ENCODE data around the gene C3orf18.

C3orf18 gene

DNA sequence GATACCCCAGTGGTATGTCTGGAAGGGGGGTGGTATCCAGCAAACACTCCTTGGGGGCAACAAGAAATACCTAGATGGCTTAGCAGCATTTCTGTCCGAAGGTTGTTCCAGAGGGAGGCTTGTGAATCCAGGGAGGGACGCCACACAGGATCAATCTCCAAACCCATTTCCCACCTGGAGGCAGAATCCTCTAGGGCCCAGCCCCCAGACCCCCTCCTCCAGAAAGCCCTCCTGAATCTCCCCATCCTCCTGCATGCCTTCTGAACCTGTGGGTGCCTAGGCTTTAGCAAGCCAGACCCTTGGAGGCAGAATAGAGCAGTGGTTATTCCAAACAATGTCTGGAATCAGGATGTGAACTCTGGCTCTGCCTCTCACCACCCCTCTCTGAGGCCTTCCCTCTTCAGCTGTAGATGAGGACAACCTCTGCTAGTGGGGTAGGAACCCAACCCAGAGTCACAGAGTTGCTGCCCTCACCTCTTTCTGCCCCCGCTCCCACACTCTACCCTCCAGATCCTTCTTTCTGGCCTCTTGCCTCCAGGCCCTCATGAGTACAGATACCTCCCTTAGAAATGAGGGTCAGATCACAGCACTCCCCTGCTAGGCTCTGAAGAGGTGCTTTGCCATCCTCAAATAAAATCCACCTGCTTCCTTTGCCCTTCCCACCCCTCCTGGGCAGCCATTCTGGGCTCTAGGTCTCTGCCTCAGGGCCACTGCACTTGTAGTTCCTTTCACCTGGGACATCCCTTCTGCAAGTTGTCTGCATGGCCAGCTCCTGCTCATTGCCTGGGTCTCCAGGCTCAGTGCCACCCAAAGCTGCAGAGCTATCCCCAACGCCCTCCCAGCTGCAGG, 35.9 kb upstream of the C3orf18 start:
- DNase-seq = no peak

DNA sequence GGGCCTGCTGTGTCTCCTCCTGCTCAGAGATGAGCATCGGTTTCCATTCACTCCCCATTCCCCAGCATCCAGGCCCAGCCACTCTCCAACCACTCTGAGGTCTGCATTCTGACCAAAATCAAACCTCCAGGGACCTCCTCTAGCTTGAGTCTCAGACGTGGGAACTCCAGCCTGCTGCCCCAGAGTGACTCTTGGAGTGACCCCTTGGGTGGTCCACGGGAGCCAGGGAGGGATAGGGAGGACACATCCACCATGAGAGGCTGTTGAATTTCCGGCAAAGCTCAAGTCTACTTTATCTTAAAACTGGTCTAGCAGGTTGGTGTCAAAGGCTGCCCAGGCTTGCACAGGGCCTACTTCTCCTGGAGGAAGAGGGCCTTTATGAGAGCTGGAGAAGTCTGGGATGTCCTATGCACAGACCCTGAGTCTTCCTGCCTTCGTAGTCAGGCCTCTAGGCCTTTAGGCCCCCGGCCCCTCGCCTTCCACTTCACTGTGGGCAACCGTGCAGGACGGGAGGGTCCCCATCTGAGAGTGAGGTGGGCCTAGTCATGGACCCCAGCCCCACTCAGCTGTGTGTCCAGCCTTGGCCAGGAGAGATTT, 35.1 kb upstream of the C3orf18 start:
- DNase-seq = no peak

DNA sequence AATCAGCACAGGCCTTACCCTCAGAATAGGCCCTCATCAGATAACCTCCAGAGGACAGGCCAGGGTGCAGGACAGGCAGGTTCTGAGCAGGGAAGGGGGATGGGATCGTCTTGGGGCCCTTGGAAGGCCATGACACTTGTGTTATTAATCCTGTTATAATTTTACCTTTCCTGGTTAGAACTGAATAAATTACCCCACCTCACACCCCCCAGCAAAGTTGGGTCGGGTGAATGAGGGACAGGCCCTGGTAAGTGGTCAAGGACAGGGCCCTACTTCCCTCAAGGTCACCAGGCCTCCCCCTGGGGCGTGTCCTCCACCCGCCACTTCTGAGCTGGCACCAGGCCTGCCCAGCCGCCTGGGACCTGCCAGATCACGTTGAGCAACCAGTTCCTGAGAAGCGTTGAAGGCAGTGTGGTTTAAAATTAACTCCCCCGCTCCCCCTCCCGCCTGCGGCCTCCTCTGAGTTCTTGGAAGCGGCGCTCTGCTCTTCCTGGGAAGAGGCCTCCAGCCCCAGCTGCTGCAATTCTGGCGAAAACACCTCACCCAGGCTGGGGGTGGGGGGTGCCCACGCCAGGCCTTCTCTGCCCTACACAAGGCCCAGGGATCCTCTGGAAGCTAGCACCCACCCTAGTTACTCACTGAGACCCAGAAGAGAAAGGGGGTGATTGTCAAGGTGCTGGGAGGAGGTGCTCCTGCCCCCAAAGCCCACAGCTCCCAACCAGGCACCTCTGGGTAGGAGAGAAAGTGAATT, 33.5 kb upstream of the C3orf18 start:
- DNase-seq = no peak

DNA sequence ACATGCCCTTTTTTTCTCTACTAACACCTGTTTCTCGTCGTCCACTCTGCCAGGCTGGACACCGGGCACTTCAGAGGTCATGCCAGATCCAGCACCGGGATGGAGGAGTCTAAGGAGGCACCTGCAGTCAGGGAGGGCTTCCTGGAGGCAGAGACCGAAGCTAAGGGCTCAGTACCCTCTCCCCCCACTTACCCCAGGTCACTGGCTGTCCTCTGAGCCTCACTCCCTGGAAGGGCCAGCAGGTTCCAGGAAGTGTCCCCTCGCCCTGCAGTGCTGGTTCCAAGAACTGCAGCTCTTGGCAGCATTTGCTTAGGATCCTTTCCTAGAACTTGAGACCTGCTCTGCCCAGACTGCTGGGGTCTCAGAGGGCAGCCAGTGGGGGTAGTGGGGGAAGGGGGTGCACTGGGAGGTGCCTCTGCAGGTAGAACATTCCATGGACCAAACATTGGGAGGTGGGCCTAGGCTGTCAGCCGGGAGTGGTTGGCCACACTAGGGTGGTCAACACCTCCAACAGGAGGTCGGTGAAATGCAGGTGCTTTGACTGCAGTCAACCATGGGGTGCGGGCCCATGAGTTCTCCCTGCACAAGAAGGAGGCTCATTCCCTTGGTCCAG, 32.7 kb upstream of the C3orf18 start:
- DNase-seq = no peak

DNA sequence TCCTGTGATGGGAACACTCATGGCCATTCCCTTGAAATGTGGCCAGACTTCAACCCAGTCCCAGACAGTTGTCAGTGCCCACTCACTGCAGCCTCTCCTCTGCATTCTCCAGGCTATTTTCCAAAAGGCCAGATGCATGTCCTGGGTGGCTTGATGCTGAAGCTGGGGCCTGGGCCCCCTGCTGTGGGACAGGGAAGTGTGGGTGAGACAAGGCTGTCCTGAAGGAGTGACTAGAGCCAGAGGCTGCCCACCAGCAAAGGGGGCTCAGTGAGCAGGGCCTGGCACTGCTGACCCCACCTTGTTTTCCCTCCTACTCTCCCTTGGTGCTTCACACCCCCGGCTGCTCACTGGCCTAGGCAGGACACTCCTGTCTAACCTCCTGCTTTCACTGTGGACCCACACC, 32.2 kb upstream of the C3orf18 start:
- DNase-seq = no peak

DNA sequence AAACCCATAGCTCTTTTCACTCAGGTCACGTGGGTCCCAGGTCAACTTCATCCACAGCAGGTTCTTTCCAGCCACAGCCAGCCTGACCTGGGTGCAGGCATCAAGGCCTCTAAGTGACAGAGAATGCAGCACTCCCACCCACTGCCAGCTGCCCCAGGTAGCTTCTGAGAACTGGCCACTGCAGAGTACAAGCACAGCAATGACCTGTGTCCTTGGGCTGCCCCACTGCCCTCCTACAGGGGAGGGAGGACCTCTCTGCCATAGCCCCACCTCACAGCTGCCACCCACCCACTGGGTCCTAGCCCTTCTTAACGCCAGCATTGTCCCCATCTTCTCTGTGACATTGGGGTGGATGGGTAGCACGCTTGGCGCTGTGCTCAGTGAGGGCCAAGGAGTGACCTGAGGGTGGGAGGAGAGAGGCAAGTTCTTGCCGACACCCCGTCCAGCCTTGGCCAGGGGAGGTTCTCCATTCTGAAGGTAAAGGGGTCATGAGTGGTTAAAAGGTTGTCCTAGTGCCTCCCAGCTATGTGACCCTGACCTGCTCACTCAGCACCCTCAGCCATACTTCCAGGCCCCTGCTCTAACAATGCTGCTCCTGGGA, 31.7 kb upstream of the C3orf18 start:
- no peak for DNase-seq

DNA sequence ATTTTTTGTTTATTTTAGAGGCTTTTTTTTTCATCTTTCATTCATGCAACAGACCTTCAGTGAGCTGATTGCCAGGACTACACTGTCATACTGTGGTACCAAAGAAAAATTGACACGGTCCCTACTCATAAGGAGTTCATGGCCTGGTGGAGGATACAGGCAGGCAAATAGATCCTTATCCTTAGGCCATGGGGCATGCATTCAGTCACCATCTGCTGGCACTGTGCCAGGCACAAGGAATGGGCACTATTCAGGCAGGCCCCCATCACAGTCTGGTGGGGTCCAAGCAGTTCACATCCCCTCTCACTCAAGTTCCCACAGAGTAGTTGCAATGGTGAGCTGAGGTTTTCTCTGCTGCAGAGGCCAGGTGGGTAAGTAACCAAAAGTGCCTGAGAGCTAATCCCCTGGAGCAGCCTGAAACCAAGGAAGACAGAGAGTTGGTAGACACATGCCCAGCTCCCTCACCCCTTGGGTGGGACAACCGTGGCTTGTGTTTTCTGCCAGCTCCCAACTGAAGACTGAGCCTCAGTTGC, 26.8 kb upstream of the C3orf18 start:
- no peak for DNase-seq

DNA sequence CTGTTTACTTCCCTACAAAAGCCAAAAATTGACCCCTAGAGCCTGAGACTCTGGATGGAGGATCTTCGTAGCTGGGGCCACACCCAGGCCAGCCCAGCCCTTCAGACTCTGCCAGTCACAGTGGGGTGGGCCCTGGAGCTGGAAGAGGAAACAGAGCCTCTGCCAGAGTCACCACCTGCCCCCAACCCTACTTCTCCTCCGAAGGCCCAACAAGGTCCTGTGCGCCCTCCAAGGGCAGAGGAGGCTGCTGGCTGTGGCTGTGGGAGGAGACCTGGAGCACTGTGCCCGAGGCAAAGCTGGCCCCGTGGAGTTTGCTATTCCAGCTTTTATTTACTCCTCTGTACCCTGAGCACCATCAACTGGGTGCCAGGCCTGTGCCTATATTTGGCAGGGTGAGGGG, 25.0 kb upstream of the C3orf18 start:
- no peak for DNase-seq

DNA sequence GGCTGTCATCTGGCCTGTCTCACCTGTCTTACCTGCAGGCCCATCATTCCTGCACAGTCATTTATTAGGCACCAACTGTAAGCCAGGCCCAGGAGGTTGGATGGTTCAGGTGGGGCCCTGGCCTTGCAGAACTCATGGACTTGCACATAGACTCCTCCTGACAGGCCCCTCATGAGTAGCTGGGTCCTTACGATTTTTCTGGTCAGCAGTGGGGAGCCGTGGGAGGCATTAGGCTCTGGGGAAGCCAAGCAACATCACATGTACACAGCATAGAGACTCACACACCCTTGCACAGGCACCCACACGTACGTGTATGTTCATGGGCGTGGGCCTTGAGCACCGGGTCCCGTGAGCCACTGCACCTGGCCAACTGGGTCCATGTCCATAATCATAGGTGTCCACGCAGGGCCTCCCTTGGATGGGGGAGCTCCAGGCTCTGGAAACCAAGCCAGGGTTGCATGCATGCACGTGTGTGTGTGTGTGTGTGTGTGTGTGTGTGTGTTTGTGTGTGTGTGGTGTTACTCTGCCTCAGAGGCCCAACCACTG, 23.7 kb upstream of the C3orf18 start:
- no peak for DNase-seq

DNA sequence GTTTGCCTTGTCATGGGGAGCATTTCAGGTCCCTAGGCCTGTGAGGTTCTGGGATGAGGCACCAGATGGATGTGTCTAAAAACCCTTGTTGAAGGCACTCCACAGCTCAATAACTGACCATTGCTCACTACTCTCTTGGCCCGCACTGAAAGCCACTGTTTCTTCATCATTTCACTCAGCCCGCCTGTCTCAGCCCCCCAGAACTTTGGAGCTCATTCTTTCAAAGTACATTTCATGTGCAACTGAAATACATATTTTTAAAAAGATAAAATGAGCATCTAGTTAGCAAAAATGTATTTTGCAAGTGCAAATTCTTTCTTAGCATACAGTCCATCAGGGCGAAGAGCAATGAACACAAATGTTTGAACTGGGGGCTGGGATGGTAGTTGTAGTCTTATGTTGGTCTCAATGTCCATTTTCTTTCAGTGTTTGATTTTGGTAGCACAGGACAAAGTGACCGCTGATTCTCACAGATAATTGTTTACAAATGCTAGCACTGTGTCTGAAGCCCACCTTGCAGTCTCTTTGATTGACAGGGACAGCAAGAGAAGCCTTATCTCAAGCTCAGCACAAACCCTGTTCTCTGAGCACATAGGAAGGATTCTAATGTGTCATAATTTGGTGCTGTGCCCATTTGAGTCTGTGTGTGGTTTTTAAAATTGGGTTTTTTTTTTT, 21.3 kb upstream of the C3orf18 start:
- no peak for DNase-seq

DNA sequence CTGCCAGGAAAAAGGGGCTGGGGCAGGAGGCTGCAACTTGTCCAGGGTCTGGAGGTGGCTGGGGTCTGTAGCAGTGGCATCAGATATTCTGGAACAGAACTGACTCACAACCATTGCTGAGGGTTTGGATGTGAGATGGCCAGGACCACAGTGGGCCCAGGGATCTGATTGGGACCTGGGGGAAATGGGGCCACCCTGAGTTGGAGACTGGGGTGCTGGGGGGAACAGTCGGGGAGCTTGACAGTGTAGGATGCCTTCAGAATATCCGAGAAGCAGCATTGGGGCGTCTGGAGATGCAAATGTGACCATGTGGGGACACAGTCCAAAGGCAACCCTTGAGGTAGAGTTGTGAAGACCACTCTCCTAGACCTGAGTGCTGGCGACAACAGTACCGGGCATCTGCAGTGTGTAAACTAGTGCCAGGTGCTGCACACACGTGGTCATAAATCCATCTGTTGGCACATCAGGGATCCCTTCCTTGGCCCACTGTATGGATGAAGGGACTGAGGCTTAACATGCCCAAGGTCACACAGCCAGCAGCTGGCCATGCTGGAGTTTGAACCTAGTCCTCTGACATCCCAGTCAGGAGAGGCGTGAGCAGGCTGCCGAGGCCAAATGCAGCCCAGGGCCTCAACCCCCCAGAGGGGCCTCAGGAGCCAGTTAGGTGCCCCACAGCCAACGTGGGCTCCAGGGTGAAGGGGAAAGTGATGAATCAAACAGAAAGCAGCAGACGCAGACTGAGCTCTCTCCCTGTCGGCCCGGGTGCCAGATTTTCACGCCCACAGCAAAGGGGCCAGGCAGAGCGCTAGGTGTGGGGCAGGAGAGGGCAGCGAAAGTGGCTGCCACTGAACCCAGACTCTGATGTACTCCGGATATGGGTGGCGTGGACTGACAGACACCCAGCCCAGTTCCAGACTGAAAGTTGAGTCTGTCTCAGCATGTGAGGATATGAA, 20.5 kb upstream of the C3orf18 start:
- DNase-seq = no peak

DNA sequence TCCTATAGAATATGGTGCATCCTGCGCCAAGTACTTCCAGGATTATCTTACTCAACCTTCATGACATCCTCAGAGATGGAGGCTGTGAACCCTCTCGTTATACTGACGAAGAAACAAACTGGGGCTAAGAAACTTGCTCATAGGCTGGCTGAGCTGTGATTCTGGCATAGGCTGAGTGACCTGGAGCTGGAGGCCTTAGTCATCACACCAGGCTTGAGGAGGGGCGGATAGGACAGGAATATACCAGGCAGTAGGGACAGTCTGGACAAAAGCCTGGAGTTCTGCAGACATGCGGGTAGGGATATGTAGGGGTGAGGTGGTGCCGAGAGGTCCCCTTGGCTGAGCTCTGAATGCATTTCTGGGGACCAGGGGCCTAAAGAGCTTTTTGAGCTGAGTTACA, 19.8 kb upstream of the C3orf18 start:
- no peak for DNase-seq

DNA sequence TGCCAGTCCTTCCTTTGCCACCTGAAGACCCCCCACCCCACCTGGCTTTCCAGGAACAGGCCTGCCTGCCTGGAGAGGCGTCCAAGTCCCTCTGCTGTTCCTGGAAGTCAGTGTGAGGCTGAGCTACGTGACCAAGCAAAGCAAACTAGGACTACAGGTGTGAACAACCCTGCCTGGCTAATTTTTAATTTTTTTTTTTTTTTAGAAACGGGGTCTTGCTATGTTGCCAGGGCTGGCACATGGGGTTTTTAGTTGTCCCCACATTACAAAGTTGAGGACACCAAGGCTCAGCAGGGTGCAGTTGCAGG, 19.2 kb upstream of the C3orf18 start:
- no peak for DNase-seq

DNA sequence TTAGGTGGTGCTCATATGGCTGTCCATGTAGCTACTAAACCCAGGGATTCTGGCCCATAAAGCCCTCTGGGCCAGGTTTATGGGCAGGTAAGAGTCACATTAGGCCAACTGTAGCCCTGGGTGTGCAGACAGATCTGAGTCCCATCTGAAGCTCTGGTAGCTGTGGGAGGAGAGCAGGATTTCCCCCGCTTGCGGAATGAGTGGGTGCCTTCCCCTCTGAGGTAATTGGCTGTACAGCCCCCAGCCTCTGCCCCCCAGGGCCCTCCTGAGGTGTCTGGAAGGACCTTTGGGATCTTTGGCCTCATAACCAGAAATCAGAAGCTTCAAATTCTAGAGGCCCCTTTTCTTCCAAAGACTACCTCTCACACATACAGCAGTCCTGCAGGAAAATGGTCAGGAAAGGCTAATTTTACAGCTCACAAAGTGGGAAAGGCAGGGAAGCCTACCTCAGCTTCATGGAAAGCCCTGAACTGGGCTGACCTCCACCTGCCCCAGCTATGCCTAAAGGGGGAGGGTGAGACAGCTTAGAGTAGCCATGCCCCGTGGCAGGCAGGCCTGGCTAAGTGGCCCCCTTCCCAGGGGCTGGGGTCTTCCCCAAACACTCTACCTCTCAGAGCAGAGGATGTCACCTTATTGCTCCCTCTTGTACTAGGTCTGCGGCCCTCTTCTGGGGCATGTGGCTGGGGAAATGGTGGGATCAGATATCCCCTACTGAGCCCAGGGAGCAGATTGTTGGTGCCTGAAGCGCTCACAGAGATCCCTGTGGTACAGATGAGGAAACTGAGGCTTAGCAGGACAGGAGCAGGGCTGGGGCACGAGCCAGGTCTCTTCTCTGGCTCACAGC, 18.6 kb upstream of the C3orf18 start:
- DNase-seq = no peak

DNA sequence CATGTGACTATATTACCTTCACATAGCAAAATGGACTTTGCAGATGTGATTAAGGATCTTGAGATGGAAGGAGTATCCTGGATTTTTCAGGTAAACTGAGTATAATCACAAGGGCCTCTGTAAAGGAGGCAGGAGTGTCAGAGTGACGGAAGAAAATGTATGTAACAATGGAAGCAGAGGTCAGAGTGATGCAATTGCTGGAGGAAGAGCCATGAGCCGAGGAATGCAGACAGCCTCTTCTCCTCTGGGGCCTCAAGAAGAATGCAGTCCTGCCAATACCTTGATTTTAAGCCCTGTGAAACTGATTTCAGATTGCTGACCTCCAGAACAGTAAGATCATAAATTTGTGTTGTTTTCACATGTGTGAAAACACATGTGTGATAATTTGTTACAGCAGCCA, 16.8 kb upstream of the C3orf18 start:
- no peak for DNase-seq

DNA sequence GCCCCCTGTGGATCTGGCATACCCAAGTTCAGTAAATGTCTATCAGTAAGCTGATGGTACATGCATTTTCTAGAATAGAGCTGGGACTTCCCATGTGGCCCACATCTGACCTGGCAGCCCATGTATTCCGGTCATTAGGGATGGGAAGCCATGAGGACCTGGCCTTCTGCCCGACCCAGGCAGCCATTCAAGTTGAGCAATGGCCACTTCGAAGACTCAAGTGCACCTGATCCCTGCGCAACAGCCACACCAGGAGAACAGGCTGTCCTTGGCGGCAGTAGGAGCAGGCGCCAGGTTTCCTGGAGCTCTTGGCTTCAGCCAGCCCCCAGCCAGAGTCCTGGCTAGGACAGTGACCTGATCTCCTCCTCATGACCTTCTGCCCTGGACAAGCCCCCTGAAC, 16.4 kb upstream of the C3orf18 start:
- no peak for DNase-seq

DNA sequence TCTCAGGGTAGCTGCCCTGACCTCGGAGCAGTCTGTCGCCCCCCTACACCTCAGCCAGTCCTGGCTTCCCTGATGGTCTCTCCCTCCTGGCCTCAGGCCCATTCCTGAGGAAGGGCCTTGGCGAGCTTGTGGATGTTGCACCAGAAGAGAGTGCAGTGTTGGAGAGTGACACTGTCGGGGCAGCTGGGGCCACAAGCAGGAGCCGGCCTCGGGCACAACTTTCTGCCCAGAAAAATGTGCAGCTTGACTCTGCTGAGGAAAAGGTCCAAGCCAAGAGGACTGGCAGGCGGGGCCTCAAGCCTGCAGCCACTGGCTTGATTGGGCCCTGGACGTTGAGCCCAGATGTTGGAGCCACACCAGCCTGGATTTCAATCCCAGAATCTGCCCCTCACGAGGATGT, 14.5 kb upstream of the C3orf18 start:
- DNase-seq = no peak

DNA sequence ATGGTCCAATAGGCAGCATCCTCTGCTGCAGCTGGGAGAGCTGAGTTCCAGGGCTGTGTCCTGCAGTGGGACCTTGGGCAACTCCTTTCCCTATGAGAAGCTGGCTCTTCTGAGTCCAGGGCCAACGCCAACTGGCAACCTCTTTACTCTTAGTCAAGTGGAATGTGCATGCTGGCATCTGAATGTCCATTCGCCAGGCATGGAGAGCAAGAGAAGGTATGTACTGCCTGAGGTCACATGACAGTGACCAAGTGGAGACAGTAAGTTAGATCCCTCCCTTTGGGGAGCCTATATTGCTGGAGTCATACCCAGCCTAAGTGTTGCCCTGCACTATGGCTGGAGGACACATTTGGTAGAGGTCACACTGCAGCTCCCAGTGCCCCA, 13.9 kb upstream of the C3orf18 start:
- DNase-seq = no peak

DNA sequence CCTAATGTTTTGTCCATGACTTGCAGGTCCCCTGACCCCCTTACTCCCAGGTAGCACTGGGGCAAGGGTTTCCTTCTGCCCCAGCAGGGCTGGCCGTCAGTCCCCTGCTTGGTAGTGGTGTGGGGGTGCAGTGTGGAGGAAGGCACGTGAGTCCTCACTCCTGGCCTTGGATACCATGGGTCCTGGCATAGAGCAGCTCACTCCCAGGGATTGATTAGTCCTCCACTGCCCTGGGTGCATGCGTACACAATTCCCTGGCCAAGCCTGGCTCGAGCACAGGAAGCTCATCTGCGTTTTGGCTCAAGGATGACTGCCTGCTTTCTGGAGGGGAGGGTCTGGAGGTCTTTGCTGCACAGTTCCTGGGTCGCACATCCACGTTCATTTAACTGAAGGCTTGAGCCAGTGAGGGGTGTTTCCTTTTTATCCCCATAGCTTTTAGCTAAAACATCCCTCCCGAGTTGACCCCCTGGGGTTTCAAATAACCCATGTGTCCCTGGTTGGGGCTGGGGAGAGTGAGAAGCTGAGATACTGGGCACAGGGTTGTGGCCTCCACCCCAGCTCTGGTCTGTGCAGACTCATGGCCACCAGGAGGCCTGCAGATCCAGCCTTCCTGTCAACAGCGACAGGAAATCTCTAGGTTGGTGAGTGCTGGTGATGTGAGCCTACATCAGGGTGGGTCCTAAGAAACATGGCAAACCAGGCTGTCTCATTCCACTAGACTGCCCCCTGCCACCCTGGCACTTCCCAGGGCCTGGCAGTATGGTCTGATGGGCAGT, 13.3 kb upstream of the C3orf18 start:
- no peak for DNase-seq

All from 8988T (cell line).